AG09309 (cell line): ENCODE data around the gene NELFCD.

Source experiments
- DNase-seq: peaks from one replicate; pipeline ENCODE4 v3.0.0-alpha.2; 2010; ENCODE audit warnings: low read depth
- H3K4me3 ChIP-seq: 2 replicates; pipeline ENCODE4 v1.5.1; 2011; ENCODE audit warnings: mild to moderate bottlenecking, low read depth, low read length, moderate library complexity; ENCODE audit not compliant: control insufficient read depth
- CTCF ChIP-seq: IDR thresholded peaks from 2 replicates; pipeline ENCODE4 v1.5.1; 2011; ENCODE audit warnings: mild to moderate bottlenecking, low read depth, low read length, inconsistent platforms; ENCODE audit not compliant: insufficient read depth, control insufficient read depth; ENCODE audit errors: missing control alignments

The NELFCD gene

GRCh38 chr20:59004763-59005522, 23.9 kb downstream of the NELFCD start:
- no peak for DNase-seq
- H3K4me3 ChIP-seq = peak overlapping the region; percentile 96
- no peak for TF ChIP-seq CTCF

DNA sequence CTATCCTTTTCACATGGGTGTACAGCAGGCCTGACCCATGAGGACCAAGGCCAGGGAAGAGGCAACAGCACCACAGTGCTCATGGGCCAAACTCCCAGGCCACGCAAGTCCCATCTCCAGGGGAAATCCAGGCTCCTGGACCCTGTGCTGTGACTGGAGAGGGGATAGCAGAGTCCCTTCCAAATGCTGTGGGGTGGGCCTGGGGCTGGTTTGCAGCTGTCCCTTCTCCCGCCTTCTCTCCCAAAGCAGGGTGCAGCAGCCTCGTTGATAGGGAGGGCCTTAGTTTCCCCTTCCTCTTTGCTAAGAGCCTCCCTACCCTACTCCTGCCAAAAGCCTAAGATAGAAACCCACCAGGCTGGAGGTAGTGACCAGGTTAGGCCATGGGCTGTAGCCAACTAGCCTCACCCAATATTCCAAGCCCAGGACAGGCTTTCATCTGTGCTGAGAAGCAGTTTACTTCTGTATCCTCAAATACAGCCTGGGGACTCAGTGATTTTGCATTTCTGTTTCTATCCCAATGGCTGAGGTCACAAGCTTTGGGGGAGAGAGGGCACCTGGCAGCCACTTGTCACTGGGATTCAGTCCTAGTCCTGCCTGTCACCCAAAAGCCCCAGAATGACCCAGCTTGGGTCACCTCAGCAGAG, 24.6 kb downstream of the NELFCD start:
- peak overlapping the region; percentile 96 for H3K4me3 ChIP-seq
- no peak for DNase-seq
- no peak for TF ChIP-seq CTCF

- DNase-seq = no peak
- H3K4me3 ChIP-seq = peak overlapping the region; percentile 96
- TF ChIP-seq CTCF = no peak
These were observed 25.3 kb downstream of the NELFCD start for GRCh38 chr20:59006167-59006863.

GRCh38 chr20:59006864-59007664, 26.0 kb downstream of the NELFCD start, which contains the start of gene CTSZ:
Gene CTSZ, minus strand, starts transcription at chr20:59007254. Its CDS starts 126 bp downstream, at chr20:59007128.
- H3K4me3 ChIP-seq = peak within 1 kb of the TSS; percentile 96
- DNase-seq = no peak
- TF ChIP-seq CTCF = no peak

DNA sequence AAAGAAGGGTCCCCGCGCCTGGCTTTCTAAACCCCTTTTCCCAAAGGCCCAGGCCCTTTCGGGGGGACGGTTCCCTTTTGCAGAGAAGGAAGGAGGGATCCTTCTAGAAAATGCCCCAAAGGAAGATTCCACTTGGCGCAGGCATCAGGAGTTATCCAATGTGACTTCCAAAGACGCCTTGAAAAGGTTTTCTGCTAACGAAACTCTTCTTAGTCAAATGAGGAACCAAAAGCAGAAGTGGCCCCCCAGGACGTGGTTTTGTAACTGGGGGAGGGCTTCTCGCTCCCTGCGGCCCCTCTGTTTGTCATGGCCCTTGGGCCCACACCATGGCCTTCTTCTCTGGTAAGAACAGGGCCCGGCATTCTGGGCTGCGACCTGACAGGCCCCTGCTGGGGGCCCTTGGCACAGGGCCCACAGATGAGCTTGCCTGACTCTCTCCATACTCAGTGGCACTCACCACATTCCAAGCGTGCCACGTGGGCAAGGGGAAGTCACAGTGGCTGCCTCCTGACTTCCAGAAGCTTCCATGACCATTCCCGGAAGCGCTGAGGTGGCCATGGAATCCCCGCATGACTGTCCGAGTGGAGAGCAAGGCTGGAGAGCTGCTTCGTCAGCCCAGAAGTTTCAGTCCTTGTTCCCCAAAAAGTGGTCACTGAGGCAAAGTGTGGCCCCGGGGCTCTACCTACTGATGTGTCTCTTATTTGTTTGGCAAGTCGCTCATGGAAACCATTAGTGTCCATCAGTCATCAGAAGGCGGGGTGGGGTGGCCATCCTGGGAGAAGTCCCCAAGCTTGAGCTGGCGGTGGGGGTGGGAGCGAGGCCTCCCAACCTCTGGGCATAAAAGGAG, 26.8 kb downstream of the NELFCD start:
- no peak overlapping the region for H3K4me3 ChIP-seq
- TF ChIP-seq CTCF = no peak
- DNase-seq = no peak
